K562 (cell line): ENCODE data around the gene TRERF1. TPM values are rescaled to one million over a fixed set of nuclear protein-coding genes. Genes with fewer than 3 reads are reported as not detected.

Experiments
- AFF1 ChIP-seq, 2 experiments: fragments of 450-650 bp; IDR thresholded peaks; 2 replicates each; pipeline ENCODE4 v1.6.1; 2018; ENCODE audit warnings: mild to moderate bottlenecking in 2 of 2, low read depth in 1 of 2; ENCODE audit not compliant: partially characterized antibody in 2 of 2
- ATF7 ChIP-seq: fragments of 450-650 bp; IDR thresholded peaks from 2 replicates; pipeline ENCODE4 v1.7.1; 2014; ENCODE audit warnings: mild to moderate bottlenecking, moderate library complexity
- CHCHD3 ChIP-seq: fragments of 250-450 bp; sonication (Bioruptor Pico); IDR thresholded peaks from 2 replicates; pipeline ENCODE4 v2.1.2; 2022; ENCODE audit warnings: mild to moderate bottlenecking
- ETV5 ChIP-seq: sonication (generic); formaldehyde crosslinking; IDR thresholded peaks from 2 replicates; pipeline ENCODE4 v1.4.0; 2020; ENCODE audit warnings: low read depth, mild to moderate bottlenecking, missing genetic modification reagents
- MAZ ChIP-seq, 2 experiments: fragments of 450-650 bp in 1 of 2; sonication (generic) in 1 of 2; formaldehyde crosslinking; IDR thresholded peaks in 1 of 2; conservative IDR thresholded peaks in 1 of 2; 2 replicates each; pipeline versions ENCODE4 v1.4.0 to v1.5.0; 2020; ENCODE audit warnings: mild to moderate bottlenecking in 1 of 2, missing genetic modification reagents in 1 of 2
- MLLT1 ChIP-seq, 2 experiments: fragments of 450-650 bp; IDR thresholded peaks; 2 replicates each; pipeline ENCODE4 v1.6.1; 2016
- RUNX1 ChIP-seq: sonication (generic); IDR thresholded peaks from 2 replicates; pipeline ENCODE4 v1.6.1; 2016; ENCODE audit warnings: antibody characterized with exemption, low read depth
- YY1 ChIP-seq, 3 experiments: IDR thresholded peaks; 2 replicates each; pipeline ENCODE4 v1.6.1; 2011; ENCODE audit warnings: low read length in 2 of 3, mild to moderate bottlenecking in 2 of 3, moderate library complexity in 2 of 3, borderline replicate concordance in 1 of 3, control low read depth in 1 of 3, low read depth in 1 of 3; ENCODE audit not compliant: insufficient read depth in 3 of 3, insufficient replicate concordance in 2 of 3, control insufficient read depth in 1 of 3, insufficient read length in 1 of 3; ENCODE audit errors: extremely low read depth in 1 of 3
- ZNF121 ChIP-seq: sonication (generic); formaldehyde crosslinking; conservative IDR thresholded peaks from 2 replicates; pipeline ENCODE4 v1.8.0; 2022; ENCODE audit warnings: missing genetic modification reagents
- ZNF239 ChIP-seq: fragments of 250-450 bp; sonication (Bioruptor Pico); IDR thresholded peaks from 2 replicates; pipeline ENCODE4 v1.4.0; 2020; ENCODE audit warnings: mild to moderate bottlenecking
- ZNF740 ChIP-seq, 3 experiments: fragments of 200-800 bp in 1 of 3; sonication (Bioruptor generic) in 1 of 3; sonication (generic) in 1 of 3; formaldehyde crosslinking in 1 of 3; IDR thresholded peaks; 2 replicates each; pipeline versions ENCODE4 v1.6.1 to v1.8.0; 2016 to 2022; ENCODE audit warnings: mild to moderate bottlenecking in 2 of 3, missing compliant biosample characterization in 2 of 3, missing genetic modification characterization in 2 of 3, missing genetic modification reagents in 1 of 3
- polyA plus RNA-seq, 8 experiments: library from polyadenylated mRNA; depleted of rRNA in 4 of 8; stranded (reverse) in 5 of 8; unstranded in 3 of 8; fragments of >200 nt; fragmentation: Nextera tagmentation in 2 of 8; fragmentation: Illumina TruSeq in 1 of 8; extraction: Ambion mirVana in 2 of 8; extraction: Trizol in 1 of 8; gene quantifications; 2 replicates each; pipeline versions ENCODE4 v1.2.1 to v1.2.3, GENCODE V29; 2011 to 2014; ENCODE audit warnings: inconsistent platforms in 1 of 8, missing spikeins in 1 of 8
- total RNA-seq, 7 experiments: library from RNA; depleted of rRNA in 6 of 7; stranded (reverse); fragments of >200 nt in 6 of 7; fragmentation: Illumina TruSeq in 2 of 7; extraction: Trizol in 2 of 7; gene quantifications; 2 replicates each; pipeline versions ENCODE4 v1.2.1 to v1.2.3, GENCODE V29; 2011 to 2021; ENCODE audit warnings: low replicate concordance in 1 of 7
- TF ChIP-seq, protein P1 (sequence below): sonication (generic); formaldehyde crosslinking; IDR thresholded peaks from 2 replicates; pipeline ENCODE4 v1.8.1; 2023; ENCODE audit warnings: mild to moderate bottlenecking, missing genetic modification reagents
- TF ChIP-seq, protein P2 (sequence below), 2 experiments: fragments of 150-350 bp in 1 of 2; IDR thresholded peaks; 2 replicates each; pipeline ENCODE4 v1.6.1; 2012 to 2016; ENCODE audit warnings: low read depth in 2 of 2, low read length in 2 of 2, mild to moderate bottlenecking in 1 of 2, moderate library complexity in 1 of 2

The TRERF1 gene
- total and polyA plus RNA-seq, 9 of the 15 experiments (the other 6 are each of a cell fraction or from before 2014, with no cell fraction given) = 0.04 to 0.20 (median 0.07) TPM; not detected in 3

GRCh38 chr6:42190554-42191183, 261.1 kb downstream of the TRERF1 start (continued):
- TF ChIP-seq MLLT1 (IDR thresholded peaks at IDR 0.05) (0 out of 4 replicates have a peak, but pooled peaks of 1 of the 2 experiments have one; percentile 38), CHCHD3 (CRISPR knock-in tag) (no peak), RUNX1 (no peak), ZNF239 (CRISPR knock-in tag) (no peak), AFF1 (IDR thresholded peaks at IDR 0.05; ENCODE audit: low read depth in 1 of 2, partially characterized antibody in 2 of 2) (no peak), ETV5 (CRISPR knock-in tag) (no peak), ZNF121 (CRISPR knock-in tag) (no peak), ZNF740 (CRISPR knock-in tag; IDR thresholded peaks at IDR 0.05) (no peak), ZNF740 (tag; IDR thresholded peaks at IDR 0.05) (no peak), ATF7 (peak; percentile 63; the same call in 1 of the 2 replicates), MAZ (CRISPR knock-in tag; conservative IDR thresholded peaks at IDR 0.05 in 1 of 2, IDR thresholded peaks at IDR 0.05 in 1 of 2) (no peak), YY1 (IDR thresholded peaks at IDR 0.05; ENCODE audit: borderline replicate concordance in 1 of 3, control insufficient read depth in 1 of 3, extremely low read depth in 1 of 3, insufficient read depth in 3 of 3, insufficient read length in 1 of 3, insufficient replicate concordance in 2 of 3, low read depth in 1 of 3, low read length in 2 of 3) (no peak)
- TF ChIP-seq, protein P1, sequence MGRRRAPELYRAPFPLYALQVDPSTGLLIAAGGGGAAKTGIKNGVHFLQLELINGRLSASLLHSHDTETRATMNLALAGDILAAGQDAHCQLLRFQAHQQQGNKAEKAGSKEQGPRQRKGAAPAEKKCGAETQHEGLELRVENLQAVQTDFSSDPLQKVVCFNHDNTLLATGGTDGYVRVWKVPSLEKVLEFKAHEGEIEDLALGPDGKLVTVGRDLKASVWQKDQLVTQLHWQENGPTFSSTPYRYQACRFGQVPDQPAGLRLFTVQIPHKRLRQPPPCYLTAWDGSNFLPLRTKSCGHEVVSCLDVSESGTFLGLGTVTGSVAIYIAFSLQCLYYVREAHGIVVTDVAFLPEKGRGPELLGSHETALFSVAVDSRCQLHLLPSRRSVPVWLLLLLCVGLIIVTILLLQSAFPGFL (CRISPR knock-in tag) = no peak
- TF ChIP-seq, protein P2, sequence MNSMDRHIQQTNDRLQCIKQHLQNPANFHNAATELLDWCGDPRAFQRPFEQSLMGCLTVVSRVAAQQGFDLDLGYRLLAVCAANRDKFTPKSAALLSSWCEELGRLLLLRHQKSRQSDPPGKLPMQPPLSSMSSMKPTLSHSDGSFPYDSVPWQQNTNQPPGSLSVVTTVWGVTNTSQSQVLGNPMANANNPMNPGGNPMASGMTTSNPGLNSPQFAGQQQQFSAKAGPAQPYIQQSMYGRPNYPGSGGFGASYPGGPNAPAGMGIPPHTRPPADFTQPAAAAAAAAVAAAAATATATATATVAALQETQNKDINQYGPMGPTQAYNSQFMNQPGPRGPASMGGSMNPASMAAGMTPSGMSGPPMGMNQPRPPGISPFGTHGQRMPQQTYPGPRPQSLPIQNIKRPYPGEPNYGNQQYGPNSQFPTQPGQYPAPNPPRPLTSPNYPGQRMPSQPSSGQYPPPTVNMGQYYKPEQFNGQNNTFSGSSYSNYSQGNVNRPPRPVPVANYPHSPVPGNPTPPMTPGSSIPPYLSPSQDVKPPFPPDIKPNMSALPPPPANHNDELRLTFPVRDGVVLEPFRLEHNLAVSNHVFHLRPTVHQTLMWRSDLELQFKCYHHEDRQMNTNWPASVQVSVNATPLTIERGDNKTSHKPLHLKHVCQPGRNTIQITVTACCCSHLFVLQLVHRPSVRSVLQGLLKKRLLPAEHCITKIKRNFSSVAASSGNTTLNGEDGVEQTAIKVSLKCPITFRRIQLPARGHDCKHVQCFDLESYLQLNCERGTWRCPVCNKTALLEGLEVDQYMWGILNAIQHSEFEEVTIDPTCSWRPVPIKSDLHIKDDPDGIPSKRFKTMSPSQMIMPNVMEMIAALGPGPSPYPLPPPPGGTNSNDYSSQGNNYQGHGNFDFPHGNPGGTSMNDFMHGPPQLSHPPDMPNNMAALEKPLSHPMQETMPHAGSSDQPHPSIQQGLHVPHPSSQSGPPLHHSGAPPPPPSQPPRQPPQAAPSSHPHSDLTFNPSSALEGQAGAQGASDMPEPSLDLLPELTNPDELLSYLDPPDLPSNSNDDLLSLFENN (IDR thresholded peaks at IDR 0.05; ENCODE audit: low read depth in 2 of 2, low read length in 2 of 2) = no peak
